ENCODE data around the gene DGKB. TPM values are rescaled to one million over a fixed set of nuclear protein-coding genes. Genes with fewer than 3 reads are reported as not detected.

The DGKB gene
- total RNA-seq, 6 experiments from 2014 or later = 0.23 to 0.76 (median 0.61) TPM

GRCh38 chr7:14777806-14778205 lies 124.7 kb downstream of the DGKB start:
- no peak overlapping the region for H3K27ac Mint-ChIP-seq
- no peak overlapping the region for H3K4me3 Mint-ChIP-seq
- no peaks in the 10 kb centered on the region for H3K27me3 Mint-ChIP-seq (ENCODE audit: insufficient read depth)
- H3K4me1 Mint-ChIP-seq (ENCODE audit: low read depth) = no peaks in the 10 kb centered on the region
- TF ChIP-seq CTCF (IDR thresholded peaks at IDR 0.05) = no peak
- H3K9me3 Mint-ChIP-seq = peaks cover 23% of the 10 kb centered on the region
- peaks cover 20% of the 10 kb centered on the region for H3K36me3 Mint-ChIP-seq (ENCODE audit: low read depth)
- no peak for DNase-seq

GRCh38 chr7:14776266-14776665 lies 126.3 kb downstream of the DGKB start:
- Mint-ChIP-seq H3K36me3 (ENCODE audit: low read depth) (peaks cover 20% of the 10 kb centered on the region), H3K4me1 (ENCODE audit: low read depth) (no peaks in the 10 kb centered on the region), H3K9me3 (peaks cover 23% of the 10 kb centered on the region), H3K27ac (no peak overlapping the region), H3K27me3 (ENCODE audit: insufficient read depth) (no peaks in the 10 kb centered on the region), H3K4me3 (no peak overlapping the region)
- DNase-seq = no peak
- no peak for TF ChIP-seq CTCF (IDR thresholded peaks at IDR 0.05)

- no peaks in the 10 kb centered on the region; the same call in 1 of the 2 replicates for H3K27me3 Mint-ChIP-seq (ENCODE audit: insufficient read depth)
- TF ChIP-seq CTCF (IDR thresholded peaks at IDR 0.05) = no peak
- no peak overlapping the region for H3K27ac Mint-ChIP-seq
- no peak overlapping the region for H3K4me3 Mint-ChIP-seq
- peaks cover 20% of the 10 kb centered on the region for H3K36me3 Mint-ChIP-seq (ENCODE audit: low read depth)
- DNase-seq = no peak
- H3K9me3 Mint-ChIP-seq = peaks cover 23% of the 10 kb centered on the region
- H3K4me1 Mint-ChIP-seq (ENCODE audit: low read depth) = peaks cover 1% of the 10 kb centered on the region; the same call in 1 of the 2 replicates
Measured at GRCh38 chr7:14773729-14774271, 128.8 kb downstream of the DGKB start.

GRCh38 chr7:14770614-14771013 lies 131.9 kb downstream of the DGKB start:
- no peak for DNase-seq
- H3K4me1 Mint-ChIP-seq (ENCODE audit: low read depth) = peaks cover 33% of the 10 kb centered on the region
- peaks cover 2% of the 10 kb centered on the region for H3K36me3 Mint-ChIP-seq (ENCODE audit: low read depth)
- no peak for TF ChIP-seq CTCF (IDR thresholded peaks at IDR 0.05)
- H3K9me3 Mint-ChIP-seq = peaks cover 2% of the 10 kb centered on the region
- no peaks in the 10 kb centered on the region; the same call in 1 of the 2 replicates for H3K27me3 Mint-ChIP-seq (ENCODE audit: insufficient read depth)
- no peak overlapping the region for H3K4me3 Mint-ChIP-seq
- no peak overlapping the region for H3K27ac Mint-ChIP-seq

GRCh38 chr7:14769261-14769660 lies 133.3 kb downstream of the DGKB start:
- H3K4me1 Mint-ChIP-seq (ENCODE audit: low read depth) = peaks cover 37% of the 10 kb centered on the region
- H3K4me3 Mint-ChIP-seq = no peak overlapping the region
- no peak for TF ChIP-seq CTCF (IDR thresholded peaks at IDR 0.05)
- DNase-seq = no peak
- H3K27ac Mint-ChIP-seq = no peak overlapping the region
- H3K36me3 Mint-ChIP-seq (ENCODE audit: low read depth) = no peaks in the 10 kb centered on the region
- no peaks in the 10 kb centered on the region; the same call in 1 of the 2 replicates for H3K27me3 Mint-ChIP-seq (ENCODE audit: insufficient read depth)
- H3K9me3 Mint-ChIP-seq = no peaks in the 10 kb centered on the region
